DND-41 (cell line): ENCODE data around the gene ANKRD39.
A peak's percentile ranks its signal among the peaks of the same experiment; 100 is the strongest.

Experiments
- ATAC-seq: fragments of 200-7000 bp; cut with Tn5 transposase; 3 replicates; pipeline ENCODE4 v1.9.1; 2021; ENCODE audit warnings: low read depth; ENCODE audit not compliant: insufficient read depth
- DNase-seq: peaks from one replicate; pipeline ENCODE4 v3.0.0-alpha.2; 2020
- H2AFZ ChIP-seq: 2 replicates; pipeline ENCODE4 v1.6.0; 2012; ENCODE audit warnings: low read depth, low read length
- H3K27ac ChIP-seq: 2 replicates; pipeline ENCODE4 v1.5.1; 2012; ENCODE audit warnings: low read length, inconsistent platforms
- H3K27me3 ChIP-seq: fragments of 200-600 bp; sonication (generic); 2 replicates; pipeline ENCODE4 v1.6.0; 2012; ENCODE audit warnings: low read length, mild to moderate bottlenecking, inconsistent platforms; ENCODE audit not compliant: insufficient read depth, poor library complexity
- H3K36me3 ChIP-seq: 2 replicates; pipeline ENCODE4 v1.5.1; 2012; ENCODE audit warnings: low read length, inconsistent platforms; ENCODE audit not compliant: insufficient read depth
- H3K4me1 ChIP-seq: 2 replicates; pipeline ENCODE4 v1.5.1; 2012; ENCODE audit warnings: mild to moderate bottlenecking, low read length; ENCODE audit not compliant: insufficient read depth
- H3K4me2 ChIP-seq: 2 replicates; pipeline ENCODE4 v1.6.0; 2012; ENCODE audit warnings: mild to moderate bottlenecking, moderate library complexity, low read length, inconsistent platforms; ENCODE audit not compliant: insufficient read depth
- H3K4me3 ChIP-seq, 2 experiments: fragments of 200-600 bp in 1 of 2; shearing (Covaris generic) in 1 of 2; 2 replicates each; pipeline ENCODE4 v1.5.1; 2012 to 2016; ENCODE audit warnings: inconsistent platforms in 2 of 2, low read length in 2 of 2, mild to moderate bottlenecking in 2 of 2, low read depth in 1 of 2, moderate library complexity in 1 of 2
- H3K79me2 ChIP-seq: 2 replicates; pipeline ENCODE4 v1.6.0; 2012; ENCODE audit warnings: low read length, inconsistent platforms; ENCODE audit not compliant: insufficient read depth
- H3K9ac ChIP-seq: 2 replicates; pipeline ENCODE4 v1.6.0; 2012; ENCODE audit warnings: low read depth, mild to moderate bottlenecking, inconsistent platforms, low read length, moderate library complexity
- H3K9me3 ChIP-seq: 2 replicates; pipeline ENCODE4 v1.5.1; 2012; ENCODE audit warnings: low read length, moderate library complexity, mild to moderate bottlenecking, inconsistent platforms; ENCODE audit not compliant: insufficient read depth, severe bottlenecking
- H4K20me1 ChIP-seq: 2 replicates; pipeline ENCODE4 v1.6.0; 2012; ENCODE audit warnings: low read length; ENCODE audit not compliant: insufficient read depth
- EZH2 ChIP-seq: IDR thresholded peaks from 3 replicates; pipeline ENCODE4 v1.6.1; 2012; ENCODE audit warnings: borderline replicate concordance, low read depth, mild to moderate bottlenecking, moderate library complexity, low read length, inconsistent platforms; ENCODE audit not compliant: severe bottlenecking
- TF ChIP-seq, protein P1 (sequence below): IDR thresholded peaks from 2 replicates; pipeline ENCODE4 v1.5.1; 2012; ENCODE audit warnings: borderline replicate concordance, low read length, moderate library complexity, mild to moderate bottlenecking; ENCODE audit not compliant: poor library complexity, severe bottlenecking; ENCODE audit errors: extremely low read depth

ANKRD39 gene

DNA sequence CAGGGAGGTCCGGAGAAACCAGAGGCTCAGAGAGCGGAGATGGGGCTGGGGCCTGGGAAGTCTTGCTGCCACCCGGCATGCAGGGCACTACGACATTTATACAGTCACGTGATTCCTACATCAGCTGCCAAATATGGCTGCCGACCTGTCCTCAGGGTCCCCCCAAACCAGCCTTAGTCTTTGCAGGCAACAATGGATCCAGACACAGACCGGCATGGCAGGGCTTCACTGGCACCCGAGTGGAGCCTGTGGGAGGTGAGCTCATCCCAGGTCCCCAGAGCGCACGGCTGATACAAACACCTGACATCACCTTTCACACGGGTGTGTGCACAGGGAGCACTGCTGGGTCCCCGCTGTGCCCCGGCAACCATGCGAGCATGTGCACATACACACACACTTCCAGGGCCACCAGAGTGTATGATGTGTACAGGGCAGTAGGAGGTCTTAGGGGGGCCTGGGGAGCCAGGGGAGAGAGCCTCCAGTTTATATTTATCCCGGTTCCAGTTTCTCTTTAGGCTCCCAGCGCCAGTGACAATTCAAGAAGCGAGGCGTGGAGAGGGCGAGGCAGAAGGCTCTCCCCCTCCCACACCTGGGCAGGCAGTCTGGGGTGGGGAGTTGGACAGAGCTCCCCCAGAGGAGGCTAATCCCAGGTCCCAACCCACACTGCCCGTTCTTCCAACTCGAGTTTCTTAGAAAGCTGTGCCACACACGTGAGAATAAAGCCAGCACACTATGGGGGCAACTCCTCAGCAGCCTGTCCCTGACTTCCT is 9.4 kb upstream of the ANKRD39 start:
- no peak for TF ChIP-seq EZH2
- TF ChIP-seq, protein P1, sequence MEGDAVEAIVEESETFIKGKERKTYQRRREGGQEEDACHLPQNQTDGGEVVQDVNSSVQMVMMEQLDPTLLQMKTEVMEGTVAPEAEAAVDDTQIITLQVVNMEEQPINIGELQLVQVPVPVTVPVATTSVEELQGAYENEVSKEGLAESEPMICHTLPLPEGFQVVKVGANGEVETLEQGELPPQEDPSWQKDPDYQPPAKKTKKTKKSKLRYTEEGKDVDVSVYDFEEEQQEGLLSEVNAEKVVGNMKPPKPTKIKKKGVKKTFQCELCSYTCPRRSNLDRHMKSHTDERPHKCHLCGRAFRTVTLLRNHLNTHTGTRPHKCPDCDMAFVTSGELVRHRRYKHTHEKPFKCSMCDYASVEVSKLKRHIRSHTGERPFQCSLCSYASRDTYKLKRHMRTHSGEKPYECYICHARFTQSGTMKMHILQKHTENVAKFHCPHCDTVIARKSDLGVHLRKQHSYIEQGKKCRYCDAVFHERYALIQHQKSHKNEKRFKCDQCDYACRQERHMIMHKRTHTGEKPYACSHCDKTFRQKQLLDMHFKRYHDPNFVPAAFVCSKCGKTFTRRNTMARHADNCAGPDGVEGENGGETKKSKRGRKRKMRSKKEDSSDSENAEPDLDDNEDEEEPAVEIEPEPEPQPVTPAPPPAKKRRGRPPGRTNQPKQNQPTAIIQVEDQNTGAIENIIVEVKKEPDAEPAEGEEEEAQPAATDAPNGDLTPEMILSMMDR, result no peak
- Histone ChIP-seq H3K27ac (no peak overlapping the region), H3K9me3 (no peaks in the 10 kb centered on the region), H3K4me1 (no peaks in the 10 kb centered on the region), H4K20me1 (peaks cover 3% of the 10 kb centered on the region; the same call in 1 of the 2 replicates), H3K27me3 (no peaks in the 10 kb centered on the region), H3K79me2 (no peaks in the 10 kb centered on the region), H2AFZ (no peak overlapping the region), H3K4me3 (no peak overlapping the region), H3K9ac (no peak overlapping the region), H3K36me3 (no peaks in the 10 kb centered on the region), H3K4me2 (no peak overlapping the region)
- DNase-seq (no peak), ATAC-seq (0 out of 3 replicates have a peak, but pooled peaks have one; percentile 22)

DNA sequence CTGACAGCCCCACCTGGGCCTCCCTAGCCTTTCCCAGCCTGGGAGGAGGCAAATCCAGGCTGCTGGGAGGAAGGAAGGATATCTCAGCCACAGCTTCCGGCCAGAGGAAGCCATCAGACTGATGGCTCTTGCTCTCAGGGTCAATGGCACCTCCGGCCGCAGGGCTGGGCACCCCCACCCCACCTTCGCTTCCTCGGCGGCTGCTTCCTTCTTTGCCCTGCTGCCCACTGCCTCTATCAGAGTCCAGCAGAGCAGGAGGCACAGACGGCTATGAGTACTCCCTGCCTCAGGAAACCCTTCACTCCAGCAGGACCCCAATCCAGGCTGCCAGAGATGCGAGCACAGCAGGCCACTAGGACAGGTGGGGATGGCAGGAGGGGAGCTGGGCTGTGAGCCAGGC is 8.8 kb upstream of the ANKRD39 start:
- no peaks in the 10 kb centered on the region for H3K4me1 ChIP-seq
- H3K27ac ChIP-seq, result no peak overlapping the region
- no peak overlapping the region for H3K4me3 ChIP-seq
- no peaks in the 10 kb centered on the region for H3K27me3 ChIP-seq
- no peaks in the 10 kb centered on the region for H3K36me3 ChIP-seq
- H3K9ac ChIP-seq, result no peak overlapping the region
- no peak overlapping the region for H2AFZ ChIP-seq
- no peaks in the 10 kb centered on the region for H3K79me2 ChIP-seq
- H3K4me2 ChIP-seq, result no peak overlapping the region
- no peak for ATAC-seq
- H4K20me1 ChIP-seq, result peaks cover 3% of the 10 kb centered on the region; the same call in 1 of the 2 replicates
- TF ChIP-seq, protein P1, result no peak
- TF ChIP-seq EZH2, result no peak
- no peaks in the 10 kb centered on the region for H3K9me3 ChIP-seq
- DNase-seq, result no peak

DNA sequence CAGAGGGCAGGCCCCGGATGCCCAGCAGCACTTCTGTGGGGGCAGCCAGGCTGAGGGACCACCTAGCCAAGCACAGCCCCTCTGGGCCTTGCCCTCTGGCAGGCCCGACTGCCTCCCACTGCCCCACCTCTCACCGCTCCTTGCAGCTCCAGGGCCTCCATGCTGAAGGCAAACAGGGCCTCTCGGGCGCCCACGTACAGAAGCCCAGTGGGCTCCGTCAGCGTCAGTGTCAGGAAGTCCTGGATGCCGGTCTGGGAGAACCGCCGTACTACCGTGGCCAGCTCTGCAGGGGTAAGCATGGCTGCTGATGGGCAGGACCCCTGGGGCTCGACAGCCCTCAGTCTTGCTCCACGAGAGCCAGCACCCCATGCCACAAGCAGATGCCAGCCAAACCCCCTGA is 8.3 kb upstream of the ANKRD39 start:
- ATAC-seq (no peak), DNase-seq (no peak)
- Histone ChIP-seq H3K4me3 (no peak overlapping the region), H3K9ac (no peak overlapping the region), H3K27me3 (no peaks in the 10 kb centered on the region), H2AFZ (no peak overlapping the region), H3K4me2 (no peak overlapping the region), H3K4me1 (no peaks in the 10 kb centered on the region), H4K20me1 (peaks cover 3% of the 10 kb centered on the region; the same call in 1 of the 2 replicates), H3K27ac (no peak overlapping the region), H3K36me3 (no peaks in the 10 kb centered on the region), H3K79me2 (no peaks in the 10 kb centered on the region), H3K9me3 (no peaks in the 10 kb centered on the region)
- no peak for TF ChIP-seq EZH2
- TF ChIP-seq, protein P1, result no peak
